Hematopoietic multipotent progenitor cell treated with erythropoietin and hydrocortisone succinate and interleukin-3 and kit ligand, for 15 days (in vitro differentiated cells): ENCODE results near the gene S100A6.
"Not testable (repeated sequence)": the region's sequence is repeated elsewhere in the genome, so short reads cannot be mapped to it uniquely, and the experiment has no call there.

Experiments
- DNase-seq: peaks from one replicate; pipeline ENCODE4 v3.0.0-alpha.2; 2015; ENCODE audit warnings: low spot score

Gene S100A6

GRCh38 chr1:153531638-153532037 lies 4.2 kb downstream of the S100A6 start:
- DNase-seq = no peak

- DNase-seq = no peak
Measured at GRCh38 chr1:153527683-153528040, 8.1 kb downstream of the S100A6 start.

GRCh38 chr1:153527023-153527682 lies 8.6 kb downstream of the S100A6 start:
- DNase-seq = no peak

GRCh38 chr1:153526132-153526543 lies 9.7 kb downstream of the S100A6 start:
- DNase-seq = peak; percentile 27

- DNase-seq = no peak
Measured at GRCh38 chr1:153525088-153525728, 10.6 kb downstream of the S100A6 start.

GRCh38 chr1:153522353-153523048 lies 13.3 kb downstream of the S100A6 start:
- DNase-seq = not testable (repeated sequence)

GRCh38 chr1:153521808-153522207 lies 14.0 kb downstream of the S100A6 start:
- DNase-seq = not testable (repeated sequence)

- no peak for DNase-seq
Measured at GRCh38 chr1:153520818-153521476, 14.8 kb downstream of the S100A6 start.

GRCh38 chr1:153520137-153520691 lies 15.6 kb downstream of the S100A6 start:
- not testable (repeated sequence) for DNase-seq

GRCh38 chr1:153519242-153519641 lies 16.5 kb downstream of the S100A6 start:
- DNase-seq = no peak

- peak; percentile 54 for DNase-seq
Measured at GRCh38 chr1:153515504-153516394, 20.0 kb downstream of the S100A6 start.

GRCh38 chr1:153513666-153514065 lies 22.1 kb downstream of the S100A6 start:
- DNase-seq = no peak

GRCh38 chr1:153513023-153513422 lies 22.8 kb downstream of the S100A6 start:
- no peak for DNase-seq

- peak; percentile 82 for DNase-seq
Measured at GRCh38 chr1:153510984-153511410, 24.8 kb downstream of the S100A6 start.

- peak; percentile 73 for DNase-seq
Measured at GRCh38 chr1:153509729-153510354, 25.9 kb downstream of the S100A6 start.

- DNase-seq = no peak
Measured at GRCh38 chr1:153509036-153509435, 26.8 kb downstream of the S100A6 start.

GRCh38 chr1:153507926-153508583 lies 27.7 kb downstream of the S100A6 start:
- DNase-seq = no peak

GRCh38 chr1:153506831-153507413 lies 28.9 kb downstream of the S100A6 start:
- no peak for DNase-seq

- DNase-seq = no peak
Measured at GRCh38 chr1:153506386-153506785, 29.4 kb downstream of the S100A6 start.

GRCh38 chr1:153505576-153505975 lies 30.2 kb downstream of the S100A6 start:
- DNase-seq = no peak
